HG03064 (cell line): ENCODE data around the gene SMOC1.

Experiments used
- ATAC-seq: cut with Tn5 transposase; IDR thresholded peaks from one replicate; pipeline ENCODE4 v1.9.1; 2021; ENCODE audit warnings: low read depth; ENCODE audit not compliant: unreplicated experiment

SMOC1 gene

DNA sequence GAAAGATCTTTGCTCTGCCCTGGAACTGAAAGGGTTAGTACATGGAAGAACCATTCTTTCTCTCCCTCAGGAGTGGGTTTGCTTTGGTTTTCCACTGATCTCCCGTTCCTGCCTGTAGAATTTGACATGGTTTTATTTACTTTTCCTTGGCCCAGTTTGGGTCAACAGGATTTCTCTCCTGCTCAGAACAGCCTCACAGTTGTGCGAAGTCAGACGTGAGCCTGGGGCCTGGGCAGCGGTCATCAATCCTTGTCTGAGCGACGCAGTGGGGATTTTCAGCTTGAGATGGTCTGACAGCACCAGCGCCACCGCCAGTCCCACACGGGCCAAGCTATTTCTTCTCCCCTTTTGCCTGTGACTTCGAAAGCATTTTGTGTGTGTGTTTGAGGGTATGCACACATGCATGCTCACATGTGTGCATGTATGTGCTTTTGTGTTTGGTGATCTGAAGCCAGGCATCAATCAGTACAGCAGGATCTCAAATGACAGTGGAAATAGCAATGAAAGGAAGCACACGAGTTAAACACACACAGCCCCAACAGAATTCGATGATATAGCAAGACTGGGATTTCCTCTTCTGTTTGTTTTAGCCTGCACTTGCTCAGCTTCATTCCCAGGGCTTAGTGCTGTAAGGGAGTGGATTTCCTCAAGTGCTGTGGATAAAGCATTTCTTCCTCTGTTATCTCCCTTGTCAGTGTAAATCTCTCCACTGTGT is 58.3 kb downstream of the SMOC1 start:
- ATAC-seq: no peak

DNA sequence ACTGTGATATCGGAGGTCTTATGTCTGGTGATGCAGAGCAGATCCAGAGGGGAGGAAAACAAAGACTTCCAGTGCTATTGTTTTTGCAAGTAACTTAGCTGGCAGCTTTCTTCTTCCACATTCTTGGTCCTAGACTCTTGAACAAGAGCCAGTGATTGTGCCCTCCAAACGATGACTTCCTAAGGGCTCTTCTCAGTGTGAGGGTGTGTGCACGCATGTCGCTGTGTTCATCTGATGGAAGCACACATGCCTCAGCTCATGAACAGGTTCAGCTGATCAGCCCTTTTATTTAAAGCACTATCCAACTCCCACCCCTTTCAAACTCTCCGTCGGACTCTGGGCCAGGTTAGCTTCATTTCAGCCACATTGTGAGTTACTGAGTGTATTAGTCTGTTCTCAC is 59.5 kb downstream of the SMOC1 start:
- no peak for ATAC-seq

DNA sequence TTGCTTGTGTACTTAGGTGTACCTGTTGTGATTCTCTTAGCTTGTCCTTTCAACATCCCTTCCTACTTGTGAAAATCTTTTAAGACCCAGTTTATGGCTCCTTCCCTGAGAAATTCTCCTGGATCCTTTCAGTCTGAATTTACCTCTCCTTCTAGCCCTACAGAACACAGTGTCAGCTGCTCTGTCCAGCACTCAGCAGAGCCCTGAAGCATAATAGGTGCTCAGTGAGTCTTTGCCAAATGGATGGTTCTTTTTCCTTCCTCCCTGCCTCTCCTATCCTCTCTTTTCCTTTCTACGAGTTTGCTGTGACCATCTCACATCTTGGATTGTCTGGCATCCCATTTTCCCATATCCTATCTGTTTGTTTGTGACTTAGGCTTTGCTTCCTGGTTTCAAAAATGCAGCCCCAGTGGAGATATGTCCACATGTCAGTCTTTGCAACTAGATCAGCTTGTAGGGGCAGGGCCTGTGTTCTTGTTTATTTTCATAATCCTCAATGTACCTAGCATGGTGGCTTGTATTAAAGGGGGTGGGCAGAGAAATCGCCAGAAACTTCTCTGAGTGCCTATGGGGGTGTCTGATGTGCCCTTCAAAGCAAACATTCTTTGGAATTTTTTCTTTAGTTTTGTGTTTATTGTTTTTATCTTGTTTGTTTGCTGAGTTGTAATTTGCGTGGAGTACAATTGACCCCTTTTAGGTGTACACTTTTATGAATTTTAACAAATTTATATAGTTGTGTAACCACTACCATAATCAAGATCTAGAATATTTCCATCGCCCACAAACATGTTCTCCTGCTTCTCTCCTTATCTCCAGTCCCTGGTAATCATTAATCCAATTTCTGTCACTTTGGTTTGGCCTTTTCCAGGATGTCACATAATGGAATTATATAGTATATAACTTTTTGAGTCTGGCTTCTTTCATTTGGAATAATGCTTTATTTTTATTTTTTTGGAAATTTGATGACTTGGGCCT is 62.8 kb downstream of the SMOC1 start:
- ATAC-seq: no peak

DNA sequence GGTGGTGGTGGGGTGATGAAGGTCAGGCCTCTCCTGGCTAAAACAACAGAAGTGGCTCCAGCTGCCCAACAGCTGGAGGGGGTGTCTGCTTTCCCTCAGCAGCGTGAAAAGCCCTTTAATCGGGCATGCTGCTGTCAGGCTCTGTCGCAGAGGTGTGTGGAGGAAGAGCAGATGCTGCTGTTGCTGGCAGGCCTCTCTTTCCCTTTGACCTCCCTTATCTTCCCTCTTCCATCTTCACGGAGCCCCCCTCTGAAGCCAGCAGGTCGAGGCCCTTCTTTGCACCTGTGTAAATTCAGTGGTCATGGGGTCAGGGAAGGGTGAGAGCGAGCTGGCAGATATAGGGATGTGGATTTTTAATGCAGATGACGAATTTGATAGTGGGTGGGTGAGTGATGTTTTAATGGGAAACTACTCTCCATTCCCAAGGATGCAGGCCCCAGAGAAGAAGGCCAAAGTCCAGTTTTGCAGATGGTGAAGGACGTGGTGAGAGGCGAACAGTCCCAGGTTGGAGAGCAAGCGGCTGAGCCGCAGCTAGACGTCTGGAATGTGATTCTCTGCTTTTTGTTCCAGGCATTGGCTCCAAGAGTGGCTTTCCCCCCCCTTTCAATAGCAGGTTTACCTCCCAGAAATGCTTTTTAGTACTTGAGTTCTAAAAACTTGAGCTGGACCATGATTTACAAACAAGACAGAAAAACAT is 64.0 kb downstream of the SMOC1 start:
- ATAC-seq: no peak

DNA sequence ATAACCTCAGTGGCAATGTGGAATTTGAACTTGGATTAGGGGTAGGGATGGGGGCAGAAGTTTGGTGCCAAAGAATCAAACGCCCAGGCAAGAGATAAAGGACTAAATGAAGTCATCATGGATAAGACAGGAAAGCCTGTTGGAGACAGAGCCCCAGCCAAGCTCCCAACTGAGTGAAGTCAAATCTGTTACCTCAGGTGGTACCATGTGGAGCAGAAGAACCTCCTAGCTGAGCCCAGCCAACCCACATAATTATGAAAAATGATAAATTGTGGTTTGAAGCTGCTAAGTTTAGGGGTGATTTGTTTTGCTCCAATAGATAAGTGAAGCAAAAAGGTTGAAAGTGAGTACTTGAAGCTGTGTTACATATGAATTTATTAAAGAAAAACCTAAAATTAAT is 66.1 kb downstream of the SMOC1 start:
- ATAC-seq: no peak

DNA sequence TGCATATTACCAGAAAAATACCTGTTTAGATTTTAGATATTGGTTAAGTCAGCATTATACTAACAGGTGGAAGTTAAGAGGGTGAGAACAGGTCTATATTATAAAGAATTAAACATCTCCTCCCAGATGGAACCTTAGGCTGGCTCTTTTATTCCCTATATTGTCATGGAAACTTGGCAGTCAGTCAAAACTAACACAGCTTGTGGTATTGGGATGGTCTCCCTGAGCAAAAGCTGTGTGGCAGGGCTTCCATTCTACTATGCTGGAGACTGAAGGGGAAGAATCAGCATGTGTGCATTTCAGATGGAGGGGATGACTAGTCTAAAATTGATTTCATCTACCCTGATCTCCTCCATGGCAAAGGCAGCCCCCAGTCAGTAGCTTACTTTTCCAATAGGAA is 66.7 kb downstream of the SMOC1 start:
- ATAC-seq: no peak

DNA sequence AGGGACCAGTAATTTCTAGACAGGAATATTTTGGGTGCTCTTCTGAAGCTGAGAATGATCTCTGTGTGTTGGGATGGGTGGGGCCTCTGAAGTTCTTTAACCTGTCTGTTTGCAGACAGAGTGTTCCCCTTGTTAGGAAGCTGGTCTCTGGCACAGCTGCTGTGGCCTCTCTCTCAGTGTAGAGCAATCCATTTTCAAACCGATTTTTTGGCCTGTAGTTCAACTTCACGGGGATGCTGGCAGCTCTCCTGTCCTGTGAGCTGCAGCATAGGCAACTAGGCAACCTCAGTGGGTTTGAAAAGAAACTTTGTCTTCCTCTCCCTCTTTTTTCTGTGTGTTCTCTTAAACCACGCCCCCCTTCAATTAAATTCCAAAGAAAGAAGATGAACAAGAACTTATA is 69.1 kb downstream of the SMOC1 start:
- no peak for ATAC-seq

DNA sequence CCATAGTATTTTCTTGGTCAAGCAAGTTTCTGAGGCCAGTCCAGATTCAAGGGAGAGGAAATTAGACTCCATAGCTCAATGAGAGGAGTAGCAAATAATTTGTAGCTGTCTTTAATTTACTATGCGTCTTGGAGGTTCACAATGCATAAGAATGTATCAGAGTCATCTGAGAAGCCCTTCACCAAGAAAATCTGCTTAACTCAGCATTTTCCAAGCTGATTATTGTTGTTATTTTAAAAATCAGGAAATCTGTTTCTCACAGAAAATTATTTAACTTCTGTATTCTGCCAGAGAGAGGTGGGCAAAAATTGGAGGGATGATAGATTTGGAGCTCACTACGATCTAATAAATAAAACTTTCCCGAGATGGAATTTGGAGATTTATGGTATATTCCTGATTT is 72.0 kb downstream of the SMOC1 start:
- ATAC-seq: no peak

DNA sequence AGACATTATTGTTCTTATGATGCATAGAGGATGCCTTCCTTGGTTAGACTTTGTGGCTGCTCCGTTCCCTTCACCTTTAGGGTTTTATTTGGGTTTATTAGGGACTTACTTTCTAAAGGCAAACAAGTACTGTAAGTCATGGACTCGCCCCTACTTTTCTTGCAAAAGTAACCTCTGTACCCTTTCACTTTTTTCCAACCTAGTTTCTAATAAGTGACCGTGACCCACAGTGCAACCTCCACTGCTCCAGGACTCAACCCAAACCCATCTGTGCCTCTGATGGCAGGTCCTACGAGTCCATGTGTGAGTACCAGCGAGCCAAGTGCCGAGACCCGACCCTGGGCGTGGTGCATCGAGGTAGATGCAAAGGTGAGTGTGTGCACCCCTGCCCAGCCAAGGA is 72.7 kb downstream of the SMOC1 start:
- no peak for ATAC-seq

DNA sequence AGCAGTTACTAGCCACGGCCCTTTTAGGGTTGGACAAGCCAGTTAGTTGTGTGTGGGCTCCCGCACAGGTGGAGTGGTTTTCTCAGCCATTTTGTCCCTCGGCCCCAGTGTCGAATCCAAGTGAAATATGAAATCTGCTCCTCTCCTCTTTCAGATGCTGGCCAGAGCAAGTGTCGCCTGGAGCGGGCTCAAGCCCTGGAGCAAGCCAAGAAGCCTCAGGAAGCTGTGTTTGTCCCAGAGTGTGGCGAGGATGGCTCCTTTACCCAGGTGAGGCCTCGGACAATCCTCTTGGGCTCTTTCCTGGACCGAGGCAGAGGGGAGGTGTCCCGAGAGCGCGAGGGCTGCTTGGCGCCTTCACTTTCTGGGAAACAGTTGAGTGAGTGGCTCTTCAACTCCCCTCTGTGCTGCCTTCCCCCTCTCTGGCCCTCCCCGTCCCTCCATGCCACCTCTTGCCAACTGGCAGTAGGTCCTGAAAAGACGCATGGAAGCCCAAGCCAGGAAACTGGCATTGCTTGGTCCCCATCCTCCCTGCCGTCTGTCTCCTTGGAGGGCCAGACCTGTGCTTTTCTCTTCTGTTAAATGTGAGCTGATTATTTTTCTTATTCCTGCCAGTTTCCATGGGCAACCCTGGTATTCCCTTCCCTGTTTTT is 74.2 kb downstream of the SMOC1 start:
- ATAC-seq: no peak

DNA sequence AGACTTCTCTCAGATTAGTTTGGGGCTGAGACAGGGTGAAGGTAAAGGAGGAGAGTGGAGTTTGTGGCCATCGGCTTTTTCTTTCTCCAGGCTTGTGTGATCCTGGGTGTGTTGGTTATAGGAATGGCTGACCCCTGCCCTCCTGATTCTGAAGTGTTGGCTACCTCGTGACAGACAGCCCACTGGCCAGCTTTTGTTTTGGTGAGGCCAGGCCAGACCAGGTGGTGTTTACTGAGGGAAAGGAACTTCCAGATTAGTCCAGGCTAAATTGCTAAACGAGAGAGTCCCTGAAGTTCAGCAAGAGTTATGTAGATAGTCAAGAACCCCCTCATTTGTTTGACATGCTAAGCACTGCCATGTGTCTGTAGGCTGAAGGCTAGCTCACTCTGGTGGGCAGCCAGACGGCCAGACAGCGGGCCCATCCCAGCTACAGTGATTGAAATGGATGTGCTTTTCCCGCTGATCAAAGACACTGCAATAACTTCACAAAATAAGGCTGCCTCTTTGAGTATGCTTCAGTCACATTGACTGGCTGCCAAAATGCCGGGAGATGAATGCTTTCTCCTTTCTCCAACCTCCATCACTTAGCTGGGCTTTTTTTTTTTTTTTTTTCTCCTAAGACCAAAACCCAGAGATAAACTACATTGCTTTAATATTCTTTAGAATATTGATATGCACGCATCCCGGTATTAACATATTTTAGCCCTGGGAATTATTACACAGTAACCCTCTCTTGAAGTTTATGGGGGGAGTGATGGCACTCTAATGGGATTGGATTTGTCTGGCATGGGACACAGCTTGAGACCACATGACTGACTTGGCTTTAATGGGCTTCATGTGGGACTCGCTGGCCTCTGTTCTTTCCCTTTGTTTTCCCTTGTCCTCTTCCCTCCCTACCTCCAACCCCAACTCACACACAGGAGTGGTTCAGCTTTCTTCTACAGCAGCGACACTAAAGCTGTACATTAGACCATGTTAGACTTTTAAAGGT is 76.9 kb downstream of the SMOC1 start:
- no peak for ATAC-seq

DNA sequence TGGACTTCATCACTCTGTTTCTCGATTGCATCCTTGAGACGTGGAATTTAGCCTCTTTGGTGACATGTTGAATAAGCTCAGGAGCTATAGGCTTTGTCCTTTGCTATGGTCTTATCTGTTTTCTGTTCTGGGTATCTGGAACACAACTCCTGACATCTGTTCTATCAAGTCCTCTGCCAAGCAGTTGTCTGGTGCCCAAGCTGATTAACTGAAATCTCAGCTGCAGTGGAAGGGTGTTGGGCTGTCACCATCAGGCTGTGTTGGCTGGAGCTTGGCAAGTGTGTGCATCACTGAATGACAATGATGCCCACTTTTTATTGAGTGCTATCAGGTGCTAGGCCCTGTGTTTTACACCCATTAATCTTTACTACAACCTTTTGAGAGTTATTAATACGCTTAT is 77.8 kb downstream of the SMOC1 start:
- ATAC-seq: no peak

DNA sequence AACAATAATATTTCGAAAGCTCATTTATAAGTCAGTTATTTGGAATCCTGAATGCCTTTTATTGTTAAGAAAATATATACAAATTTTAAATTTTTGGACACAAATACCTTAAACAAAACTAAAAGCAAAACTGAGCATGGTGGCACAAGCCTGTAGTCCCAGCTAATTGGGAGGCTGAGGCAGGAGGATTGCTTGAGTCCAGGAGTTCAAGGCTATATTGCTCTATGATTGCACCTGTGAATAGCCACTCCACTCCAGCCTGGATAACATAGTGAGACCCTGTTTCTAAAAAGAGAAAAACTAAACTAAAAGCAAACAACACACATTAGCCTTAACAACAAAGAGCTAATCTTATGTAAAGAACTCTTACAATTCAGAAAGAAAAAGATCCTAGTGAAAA is 78.8 kb downstream of the SMOC1 start:
- ATAC-seq: no peak

DNA sequence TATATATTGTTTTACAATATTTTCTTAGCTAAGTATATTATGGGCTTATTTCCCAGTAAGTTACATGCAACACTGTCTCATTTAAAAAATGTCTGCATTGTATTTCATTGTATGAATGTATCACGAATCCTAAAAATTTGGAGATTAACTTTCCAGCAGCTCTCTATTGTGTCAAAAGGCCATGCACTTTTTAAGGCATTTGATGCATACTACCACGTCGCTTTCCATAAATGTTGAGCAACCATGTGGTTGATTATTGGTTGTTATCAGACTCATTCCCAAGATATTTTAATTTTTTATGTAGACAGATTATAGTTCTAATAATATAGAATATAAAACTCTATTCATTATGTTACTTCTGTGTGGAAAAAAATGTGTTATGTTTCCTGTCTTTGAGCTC is 79.9 kb downstream of the SMOC1 start:
- no peak for ATAC-seq

DNA sequence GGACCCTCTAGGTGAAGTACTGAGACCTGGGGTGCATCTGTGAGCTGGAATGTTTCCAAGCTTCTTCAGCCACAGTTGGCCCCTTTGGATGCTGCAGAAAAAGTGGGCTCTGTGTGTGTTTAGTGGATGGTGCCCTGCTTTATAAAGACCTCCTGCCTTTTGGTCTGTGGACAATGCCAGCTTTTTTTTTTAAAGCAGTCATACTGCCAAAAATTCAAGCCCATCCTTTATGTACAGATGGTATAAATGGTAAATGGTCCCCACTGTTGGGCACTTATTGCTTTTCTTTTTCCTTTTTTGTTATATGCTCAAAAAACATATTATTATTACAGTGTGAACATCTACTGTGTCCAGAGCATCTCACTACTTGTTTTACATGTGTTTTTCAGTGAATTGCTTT is 81.1 kb downstream of the SMOC1 start:
- no peak for ATAC-seq

DNA sequence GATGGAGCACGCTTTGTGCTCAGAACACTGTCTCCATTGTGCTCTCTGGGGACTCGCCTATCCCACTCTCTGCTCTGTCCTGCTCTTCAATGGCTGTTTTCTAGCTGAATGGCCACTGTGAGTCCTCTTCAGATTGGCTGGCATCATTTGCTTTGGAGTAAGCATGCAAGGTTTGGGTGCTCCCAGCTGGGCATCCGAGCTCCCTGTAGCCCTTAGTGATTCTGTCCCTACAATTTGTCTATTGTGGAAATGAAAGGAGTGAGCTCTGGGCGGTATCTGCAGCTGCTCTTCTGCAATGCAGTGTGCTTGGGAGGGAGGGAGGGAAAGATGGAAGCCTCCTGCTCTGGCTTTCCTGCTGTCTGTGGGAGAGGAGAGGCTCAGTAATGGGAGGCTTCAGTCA is 84.8 kb downstream of the SMOC1 start:
- no peak for ATAC-seq

DNA sequence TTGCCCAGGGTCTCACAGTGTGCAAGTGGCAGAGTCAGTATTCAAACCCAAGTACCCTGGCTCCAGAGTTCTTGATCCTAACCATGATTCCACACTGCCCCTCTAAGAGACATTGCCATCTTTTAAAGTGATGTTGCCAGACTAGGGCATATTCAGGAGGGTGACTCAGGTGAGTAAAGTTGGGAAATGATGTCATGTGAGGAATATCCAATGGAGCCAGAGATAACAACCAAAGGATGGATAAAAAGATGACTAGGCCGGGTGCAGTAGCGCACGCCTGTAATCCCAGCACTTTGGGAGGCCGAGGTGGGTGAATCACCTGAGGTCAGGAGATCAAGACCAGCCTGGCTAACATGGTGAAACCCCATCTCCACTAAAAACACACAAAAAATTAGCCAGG is 85.6 kb downstream of the SMOC1 start:
- no peak for ATAC-seq

DNA sequence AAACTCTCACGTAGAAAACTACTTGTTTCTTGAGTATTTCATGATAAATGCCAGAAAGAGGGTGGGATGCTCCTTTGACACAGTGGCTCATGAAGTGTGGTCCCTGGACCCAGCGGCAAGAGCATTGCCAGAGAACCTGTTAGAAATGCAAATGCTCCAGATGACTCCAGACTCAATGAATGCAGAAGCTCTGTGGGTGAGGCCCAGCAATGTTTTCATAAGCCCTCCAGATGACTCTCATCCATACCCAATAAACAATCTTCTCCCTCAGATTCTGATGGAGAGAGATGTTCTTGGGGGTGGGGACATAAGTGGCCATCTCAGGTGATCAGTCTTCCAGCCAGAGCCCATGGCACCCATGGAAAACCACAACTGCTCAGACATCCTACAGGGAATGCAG is 88.9 kb downstream of the SMOC1 start:
- ATAC-seq: no peak

DNA sequence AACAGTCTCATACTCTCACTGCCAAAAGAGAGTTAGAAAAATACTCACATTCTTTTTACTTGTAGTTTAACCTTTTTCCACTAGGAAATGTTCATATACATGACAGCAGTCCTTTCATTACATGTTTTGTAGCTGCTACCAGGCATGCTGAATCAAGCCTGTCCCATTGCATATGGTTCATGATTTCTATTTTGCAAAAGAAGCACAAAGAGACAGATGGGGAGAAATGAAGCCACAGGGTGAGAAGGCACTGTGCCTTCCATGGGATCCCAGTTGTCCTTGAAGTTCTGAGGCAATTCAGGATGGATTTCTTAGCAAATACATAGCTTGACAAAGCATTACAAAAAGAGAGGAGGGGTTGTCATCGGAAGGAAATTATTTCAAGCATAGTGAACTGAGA is 89.5 kb downstream of the SMOC1 start:
- no peak for ATAC-seq

DNA sequence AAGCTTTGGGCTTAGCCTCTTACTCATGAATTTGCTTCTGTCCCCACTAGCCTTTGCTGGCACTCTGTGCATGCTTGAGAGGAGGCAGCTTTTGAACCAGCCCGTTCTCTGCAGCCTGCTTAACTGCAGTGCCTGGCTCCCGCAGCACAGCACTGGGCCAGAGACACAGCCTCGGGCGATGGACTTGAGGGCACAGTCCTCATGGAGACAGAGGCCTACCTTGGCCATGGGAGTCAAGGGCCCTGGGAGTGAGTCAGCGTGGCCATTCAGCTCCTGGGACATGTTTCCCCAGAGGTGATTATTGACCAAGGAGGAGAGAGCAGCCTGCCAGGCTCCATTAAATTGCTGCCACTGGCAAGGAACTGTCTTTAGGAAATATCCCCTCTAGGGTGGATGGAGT is 93.5 kb downstream of the SMOC1 start:
- no peak for ATAC-seq
